DMS114 treated with DMSO at 0.1 percent for 48 hours (cell line): Measurements from ENCODE around the gene BEND7.
"Not testable (repeated sequence)": the region's sequence is repeated elsewhere in the genome, so short reads cannot be mapped to it uniquely, and the experiment has no call there.

ENCODE experiments used
- DNase-seq: peaks from one replicate; lab custom pipeline; 2025; ENCODE audit not compliant: unreplicated experiment; lab: John Stamatoyannopoulos, UW

BEND7 gene

GRCh38 chr10:13422800-13423199 lies 106.0 kb downstream of the BEND7 start:
- DNase-seq = no peak

DNA sequence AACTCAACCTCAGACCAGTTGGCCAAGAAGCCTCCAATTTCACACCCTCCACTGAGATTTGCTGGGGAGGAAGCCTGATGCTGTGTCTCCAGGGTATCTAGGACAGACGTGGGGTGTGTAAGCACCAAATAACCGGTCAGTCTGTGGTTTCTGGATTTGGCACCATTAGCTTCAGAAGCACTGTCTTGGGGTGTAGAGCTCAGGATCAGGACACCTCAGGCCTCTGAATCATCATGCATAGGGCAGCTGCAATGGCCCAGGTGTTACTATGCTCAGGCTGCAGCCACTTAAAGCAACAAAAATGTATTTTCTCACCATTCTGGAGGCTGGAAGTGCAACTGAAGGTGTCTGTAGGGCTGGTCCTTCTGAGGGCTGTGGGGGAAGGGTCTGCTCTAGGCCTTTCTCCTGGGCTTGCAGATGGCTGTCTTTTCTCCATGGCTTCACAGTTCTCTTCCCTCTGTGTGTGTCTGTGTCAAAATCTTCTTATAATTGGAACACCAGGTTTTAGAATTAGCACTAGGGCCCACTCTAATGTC lies 107.4 kb downstream of the BEND7 start:
- DNase-seq = no peak

DNA sequence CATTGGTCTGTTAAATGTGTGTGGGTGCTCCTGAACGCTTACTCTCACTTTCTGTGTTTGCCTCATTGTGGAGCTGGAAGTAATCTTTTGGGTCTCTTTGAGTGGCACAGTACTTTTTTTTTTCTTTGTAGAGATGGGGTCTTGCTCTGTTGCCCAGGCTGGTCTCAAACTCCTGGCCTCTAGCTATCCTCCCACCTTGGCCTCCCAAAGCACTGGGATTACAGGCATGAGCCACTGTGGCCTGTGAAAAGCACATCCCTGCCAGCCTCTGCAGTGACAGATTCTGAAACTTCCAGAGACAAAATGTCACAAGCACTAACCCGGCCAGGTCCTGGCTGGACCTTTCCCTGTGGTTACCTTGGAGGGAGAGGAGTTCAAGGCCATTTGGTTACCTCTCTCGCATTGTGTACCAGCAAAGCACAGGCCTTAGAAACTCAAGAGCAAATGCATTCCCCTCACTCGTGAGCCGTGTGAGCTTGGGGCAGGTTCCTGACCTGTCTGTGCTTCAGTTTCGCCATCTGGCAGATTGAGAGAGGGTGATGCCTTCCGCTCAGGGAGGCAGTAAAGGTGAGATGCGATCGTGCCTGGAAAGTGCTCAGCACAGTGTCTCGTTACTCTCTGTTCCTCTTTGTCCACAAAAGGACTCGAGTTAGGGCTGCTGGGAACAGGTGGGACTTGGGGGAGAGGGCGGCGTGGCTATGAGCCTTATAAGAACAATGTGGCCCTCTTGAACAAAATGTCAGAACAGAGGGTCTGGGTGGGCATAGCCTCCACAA lies 108.1 kb downstream of the BEND7 start:
- no peak for DNase-seq

GRCh38 chr10:13417459-13418126 lies 111.2 kb downstream of the BEND7 start:
- no peak for DNase-seq

- DNase-seq = no peak
These were observed 112.1 kb downstream of the BEND7 start for GRCh38 chr10:13416760-13417159.

DNA sequence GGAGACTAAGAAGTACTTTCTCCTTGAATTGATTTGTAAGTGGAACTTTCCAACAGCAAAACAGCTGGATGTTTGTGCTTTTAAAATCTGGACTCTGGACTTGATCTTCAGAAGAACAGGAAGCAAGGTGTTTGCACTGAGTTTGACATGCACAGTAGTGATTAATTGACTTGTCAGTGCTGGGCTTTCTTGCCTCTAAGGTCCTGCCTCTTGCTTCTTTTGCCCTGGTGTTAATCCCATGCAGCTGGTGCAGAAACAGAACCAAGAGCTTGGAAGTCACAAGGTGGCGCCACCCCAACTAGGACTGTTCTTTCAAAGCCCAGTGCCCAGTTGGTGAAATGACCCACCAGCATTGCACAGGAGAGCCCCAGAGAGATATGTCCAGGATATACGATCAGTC lies 114.0 kb downstream of the BEND7 start:
- DNase-seq = no peak

DNA sequence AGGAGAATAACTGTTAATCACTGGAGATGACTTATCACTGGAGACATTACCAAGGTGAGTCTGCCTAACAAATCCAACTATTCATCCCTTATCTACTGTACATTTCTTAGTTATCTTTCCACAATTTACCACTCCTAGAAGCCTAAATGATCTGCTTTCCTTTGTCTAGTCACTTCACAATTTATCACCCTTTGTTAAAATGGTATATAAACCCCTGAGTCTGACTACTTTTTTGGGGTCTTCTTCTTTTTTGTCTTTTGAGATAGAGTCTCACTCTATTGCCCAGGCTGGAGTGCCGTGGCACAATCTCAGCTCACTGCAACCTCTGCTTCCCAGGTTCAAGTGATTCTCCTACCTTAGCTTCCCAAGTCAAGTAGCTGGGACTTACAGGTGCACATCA lies 114.7 kb downstream of the BEND7 start:
- DNase-seq = no peak

DNA sequence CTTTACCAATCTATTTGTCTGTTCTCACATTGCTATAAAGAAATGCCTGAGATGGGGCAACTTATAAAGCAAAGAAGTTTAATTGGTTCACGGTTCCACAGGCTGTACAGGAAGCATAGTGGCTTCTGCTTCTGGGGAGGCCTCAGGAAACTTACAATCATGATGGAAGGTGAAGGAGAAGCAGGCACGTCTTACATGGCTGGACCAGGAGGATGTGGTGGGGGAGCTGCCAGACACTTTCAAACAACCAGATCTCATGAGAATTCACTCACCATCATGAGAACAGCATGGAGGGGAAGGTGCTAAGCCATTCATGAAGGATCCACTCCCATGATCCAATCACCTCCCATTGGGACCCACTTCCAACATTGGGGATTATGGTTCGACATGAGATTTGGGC lies 115.9 kb downstream of the BEND7 start:
- no peak for DNase-seq

GRCh38 chr10:13404791-13405190 lies 124.0 kb downstream of the BEND7 start:
- no peak for DNase-seq

GRCh38 chr10:13404305-13404759 lies 124.5 kb downstream of the BEND7 start:
- DNase-seq = no peak

DNA sequence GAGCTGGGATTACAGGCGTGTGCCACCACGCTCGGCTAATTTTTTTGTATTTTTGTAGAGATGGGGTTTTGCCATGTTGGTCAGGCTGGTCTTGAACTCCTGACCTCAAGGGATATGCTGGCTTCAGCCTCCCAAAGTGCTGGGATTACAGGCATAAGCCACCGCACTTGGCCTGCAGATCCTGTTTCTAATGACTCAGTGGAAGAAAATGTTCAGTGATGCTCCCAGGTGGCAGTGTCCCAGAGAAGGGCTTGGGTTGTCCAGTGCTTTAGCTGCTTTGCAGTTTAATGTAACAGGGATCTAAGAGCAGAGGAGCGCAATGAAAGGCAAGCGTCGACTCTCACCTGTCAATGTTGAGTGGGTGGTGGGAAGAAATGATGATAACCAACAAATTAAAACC lies 125.4 kb downstream of the BEND7 start:
- not testable (repeated sequence) for DNase-seq

- DNase-seq = no peak
These were observed 126.8 kb downstream of the BEND7 start for GRCh38 chr10:13402021-13402420.

DNA sequence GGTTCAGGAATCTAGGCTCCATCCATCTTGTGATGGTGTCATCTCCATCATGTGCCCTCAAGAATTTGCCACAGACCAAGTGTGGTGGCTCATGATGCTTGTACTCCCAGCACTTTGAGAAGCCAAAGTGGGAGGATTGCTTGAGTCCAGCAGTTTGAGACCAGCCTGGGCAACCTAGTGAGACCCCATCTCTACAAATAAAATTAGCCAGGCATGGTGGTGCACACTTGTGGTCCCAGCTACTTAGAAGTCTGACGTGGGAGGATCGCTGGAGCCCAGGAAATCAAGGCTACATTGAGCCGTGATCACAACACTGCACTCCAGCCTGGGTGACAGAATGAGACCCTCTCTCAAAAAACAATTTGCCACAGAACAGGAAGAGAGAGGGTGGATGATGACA lies 127.7 kb downstream of the BEND7 start:
- no peak for DNase-seq

DNA sequence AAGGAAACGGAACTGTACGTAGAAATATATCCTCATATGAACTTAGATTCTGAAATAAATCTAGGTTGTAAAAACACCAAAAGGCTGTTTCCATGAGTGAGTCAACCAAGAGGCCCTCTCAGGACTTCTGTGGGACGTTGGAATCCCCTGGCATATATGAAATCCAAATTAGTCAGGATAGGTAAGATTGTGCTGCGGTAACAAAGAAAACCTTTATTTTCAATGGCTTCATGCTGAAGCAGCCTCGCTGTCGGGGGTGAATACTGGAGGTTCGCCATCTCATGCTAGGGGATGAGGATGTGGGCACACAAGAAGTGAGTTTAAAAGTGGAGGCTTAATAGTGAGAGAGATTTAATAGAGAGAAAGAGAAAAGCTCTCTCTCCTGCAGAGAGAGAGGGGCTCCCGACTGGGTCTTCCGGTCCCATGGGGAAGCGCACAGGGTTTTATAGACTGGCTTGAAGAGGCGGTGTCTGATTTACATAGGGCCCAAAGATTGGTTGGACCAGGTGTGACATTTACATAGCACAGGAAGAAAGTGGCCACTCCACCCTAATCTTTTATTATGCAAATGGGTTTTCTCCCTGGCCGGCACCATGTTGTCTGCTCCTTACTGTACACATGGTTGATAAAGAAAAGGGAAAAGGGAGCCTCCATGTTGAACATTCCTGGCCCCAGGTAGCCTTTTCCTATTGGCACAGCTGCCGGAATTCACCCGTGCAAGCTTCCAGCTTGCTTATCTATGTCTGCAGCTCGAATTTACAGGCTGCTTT lies 128.4 kb downstream of the BEND7 start:
- DNase-seq = no peak

- no peak for DNase-seq
These were observed 129.1 kb downstream of the BEND7 start for GRCh38 chr10:13399752-13400151.

DNA sequence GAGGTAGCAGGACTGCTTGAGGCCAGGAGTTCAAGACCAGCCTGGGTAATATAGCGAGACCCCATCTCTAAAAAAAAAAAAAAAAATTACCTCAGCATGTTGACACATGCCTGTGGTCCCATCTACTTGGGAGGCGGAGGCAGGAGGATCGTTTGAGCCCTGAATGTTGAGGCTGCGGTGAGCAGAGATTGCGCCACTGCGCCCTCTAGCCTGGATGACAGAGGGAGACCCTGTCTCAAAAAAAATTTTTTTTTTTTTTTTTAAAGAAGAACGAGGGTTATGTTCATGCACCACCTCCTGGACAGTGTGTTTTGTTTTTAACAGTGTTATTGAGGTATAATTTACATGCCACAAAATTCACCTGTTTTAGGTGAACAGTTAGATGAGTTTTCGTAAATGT lies 129.6 kb downstream of the BEND7 start:
- no peak for DNase-seq

GRCh38 chr10:13397052-13397451 lies 131.8 kb downstream of the BEND7 start:
- DNase-seq = no peak

DNA sequence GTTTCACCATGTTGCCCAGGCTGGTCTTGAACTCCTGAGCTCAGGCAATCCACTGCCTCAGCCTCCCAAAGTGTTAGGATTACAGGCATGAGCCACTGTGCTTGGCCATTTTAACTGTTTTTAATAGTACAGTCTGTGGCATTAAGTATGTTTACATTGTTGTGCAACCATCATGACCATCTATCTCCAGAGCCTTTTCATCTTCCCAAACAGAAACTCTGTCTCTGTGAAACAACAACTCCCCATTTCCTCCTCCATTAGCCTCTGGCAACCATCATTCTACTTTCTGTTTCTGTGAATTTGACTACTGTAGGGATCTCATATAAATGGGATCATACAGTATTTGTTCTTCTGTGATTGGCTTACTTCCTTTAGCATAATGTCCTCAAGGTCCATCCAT lies 132.4 kb downstream of the BEND7 start:
- DNase-seq = no peak

DNA sequence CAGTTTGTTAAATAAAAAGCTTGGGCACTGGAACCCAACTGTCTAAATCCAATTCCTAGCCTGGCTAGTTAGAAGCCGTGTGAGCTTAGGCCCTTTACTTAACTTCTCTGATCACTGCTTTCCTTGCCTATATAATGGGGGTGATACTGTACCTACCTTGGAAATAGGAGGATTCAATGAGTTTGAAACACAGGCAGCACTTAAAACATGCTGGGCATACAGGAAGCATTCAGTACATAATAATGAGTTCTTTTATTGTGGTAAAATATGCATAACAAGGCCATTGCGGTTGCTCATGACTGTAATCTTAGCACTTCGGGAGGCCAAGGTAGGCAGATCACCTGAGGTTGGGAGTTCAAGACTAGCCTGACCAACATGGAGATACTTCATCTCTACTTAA lies 133.3 kb downstream of the BEND7 start:
- DNase-seq = no peak

GRCh38 chr10:13393640-13394039 lies 135.2 kb downstream of the BEND7 start:
- no peak for DNase-seq

DNA sequence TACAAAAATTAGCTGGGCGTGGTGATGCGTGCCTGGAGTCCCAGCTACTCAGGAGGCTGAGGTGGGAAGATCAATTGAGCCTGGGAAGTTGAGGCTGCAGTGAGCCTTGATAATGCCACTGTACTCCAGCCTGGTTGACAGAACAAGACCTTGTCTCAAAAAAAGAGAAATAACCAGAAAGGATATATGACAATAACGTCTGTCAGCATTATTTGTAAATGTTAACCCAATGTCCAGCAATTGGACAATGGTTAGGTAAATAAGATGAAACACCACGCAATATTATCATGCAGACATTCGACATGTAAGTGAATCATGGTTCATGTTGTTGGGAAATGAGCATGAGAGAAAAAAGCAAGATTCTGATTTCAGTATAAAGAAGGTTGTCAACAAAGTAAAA lies 136.1 kb downstream of the BEND7 start:
- DNase-seq = no peak
